CD14-positive monocyte (primary cell): ENCODE measurements around the gene RAB1B. TPM values are rescaled to one million over a fixed set of nuclear protein-coding genes. Genes with fewer than 3 reads are reported as not detected.

Experiments
- DNase-seq, 3 donors: peaks; one replicate each; pipeline ENCODE4 v3.0.0-alpha.2; 2011 to 2022
- H2AFZ ChIP-seq: 2 replicates; pipeline ENCODE4 v1.6.0; 2012; ENCODE audit warnings: mild to moderate bottlenecking, low read depth, low read length, inconsistent platforms; ENCODE audit not compliant: insufficient read depth, poor library complexity, severe bottlenecking
- H3K27ac ChIP-seq, 2 donors: 1 replicate in 1 of 2; 2 replicates in 1 of 2; pipeline ENCODE4 v1.5.1; 2012 to 2013; ENCODE audit warnings: low read length in 2 of 2, control low read depth in 1 of 2, inconsistent platforms in 1 of 2, low read depth in 1 of 2, mild to moderate bottlenecking in 1 of 2
- H3K27me3 ChIP-seq, 2 donors: one replicate each; pipeline versions ENCODE4 v1.6.0 to v1.6.1; 2011 to 2013; ENCODE audit warnings: low read length in 2 of 2; ENCODE audit not compliant: control insufficient read depth in 2 of 2, insufficient read depth in 2 of 2
- H3K36me3 ChIP-seq, 2 donors: replicated peaks in 1 of 2; 1 replicate in 1 of 2; 2 replicates in 1 of 2; pipeline versions ENCODE4 v1.5.1 to v1.6.1; 2012 to 2013; ENCODE audit warnings: low read length in 2 of 2, control low read depth in 1 of 2, inconsistent platforms in 1 of 2, mild to moderate bottlenecking in 1 of 2; ENCODE audit not compliant: insufficient read depth in 2 of 2, control insufficient read depth in 1 of 2
- H3K4me1 ChIP-seq, 2 donors: 1 replicate in 1 of 2; 2 replicates in 1 of 2; pipeline versions ENCODE4 v1.5.1 to v1.6.1; 2012 to 2013; ENCODE audit warnings: low read length in 2 of 2, control low read depth in 1 of 2, inconsistent platforms in 1 of 2, mild to moderate bottlenecking in 1 of 2, moderate library complexity in 1 of 2; ENCODE audit not compliant: insufficient read depth in 2 of 2, control insufficient read depth in 1 of 2
- H3K4me2 ChIP-seq: replicated peaks from 2 replicates; pipeline ENCODE3; 2012; ENCODE audit warnings: low read length, moderate library complexity, mild to moderate bottlenecking; ENCODE audit not compliant: poor library complexity, severe bottlenecking; ENCODE audit errors: extremely low read depth
- H3K4me3 ChIP-seq, 3 experiments: fragments of 200-600 bp in 1 of 3; sonication (generic) in 1 of 3; replicated peaks in 1 of 3; 1 replicate in 2 of 3; 2 replicates in 1 of 3; pipeline ENCODE4 v1.5.1; 2011 to 2013; ENCODE audit warnings: low read length in 3 of 3, mild to moderate bottlenecking in 3 of 3, control low read depth in 2 of 3, low read depth in 2 of 3, inconsistent platforms in 1 of 3, moderate library complexity in 1 of 3
- H3K79me2 ChIP-seq: 2 replicates; pipeline ENCODE4 v1.6.0; 2012; ENCODE audit warnings: mild to moderate bottlenecking, control low read depth, inconsistent platforms, low read length, moderate library complexity; ENCODE audit not compliant: insufficient read depth
- H3K9ac ChIP-seq: 2 replicates; pipeline ENCODE4 v1.6.0; 2017; ENCODE audit warnings: low read length, mild to moderate bottlenecking; ENCODE audit not compliant: insufficient read depth, poor library complexity, severe bottlenecking
- H3K9me3 ChIP-seq, 2 donors: replicated peaks in 1 of 2; 1 replicate in 1 of 2; 2 replicates in 1 of 2; pipeline versions ENCODE4 v1.5.1 to v1.6.1; 2012 to 2013; ENCODE audit warnings: low read length in 2 of 2, control low read depth in 1 of 2; ENCODE audit not compliant: control insufficient read depth in 1 of 2, insufficient read depth in 1 of 2
- H4K20me1 ChIP-seq: 2 replicates; pipeline ENCODE4 v1.6.0; 2012; ENCODE audit warnings: mild to moderate bottlenecking, low read length, control low read depth, moderate library complexity; ENCODE audit not compliant: insufficient read depth
- H3K27ac Mint-ChIP-seq, 7 donors: one replicate each; pipeline ENCODE4 v1.8.0; 2020; ENCODE audit warnings: mild to moderate bottlenecking in 7 of 7, mixed read lengths in 7 of 7, moderate library complexity in 6 of 7, inconsistent platforms in 2 of 7
- H3K27me3 Mint-ChIP-seq, 3 donors: one replicate each; pipeline ENCODE4 v1.8.0; 2021 to 2022; ENCODE audit warnings: low read depth in 3 of 3, mild to moderate bottlenecking in 3 of 3, mixed read lengths in 3 of 3, moderate library complexity in 3 of 3, inconsistent platforms in 1 of 3
- H3K36me3 Mint-ChIP-seq, 2 donors: one replicate each; pipeline ENCODE4 v1.8.0; 2020; ENCODE audit warnings: mixed read lengths in 2 of 2, inconsistent platforms in 1 of 2, mild to moderate bottlenecking in 1 of 2
- H3K4me1 Mint-ChIP-seq: one replicate; pipeline ENCODE4 v1.8.0; 2020; ENCODE audit warnings: mild to moderate bottlenecking, mixed read lengths
- H3K4me3 Mint-ChIP-seq, 2 donors: one replicate each; pipeline ENCODE4 v1.8.0; 2020; ENCODE audit warnings: mild to moderate bottlenecking in 2 of 2, mixed read lengths in 2 of 2, moderate library complexity in 1 of 2
- H3K9me3 Mint-ChIP-seq, 7 donors: one replicate each; pipeline ENCODE4 v1.8.0; 2020 to 2022; ENCODE audit warnings: mixed read lengths in 7 of 7, mild to moderate bottlenecking in 6 of 7, moderate library complexity in 6 of 7, inconsistent platforms in 2 of 7
- CTCF ChIP-seq: fragments of 200-600 bp; IDR thresholded peaks from one replicate; pipeline ENCODE4 v1.8.0; 2022; ENCODE audit warnings: antibody characterized with exemption, mild to moderate bottlenecking
- WGBS: methylation state at CpG from one replicate; pipeline ENCODE4 v1.1.5; 2013; ENCODE audit warnings: missing lambda C conversion rate; ENCODE audit not compliant: insufficient coverage; 5-methylcytosine and 5-hydroxymethylcytosine counted together
- intact Hi-C, 2 donors: fragments of 100-400 bp; cut with micrococcal nuclease; formaldehyde crosslinking; loops; one replicate each; pipeline versions ENCODE4 v1.15.0 to v1.15.1; 2023
- polyA plus RNA-seq, 3 donors: library from polyadenylated mRNA; depleted of rRNA in 1 of 3; unstranded in 2 of 3; stranded (reverse) in 1 of 3; fragments of 300-500 nt in 2 of 3; fragments of >200 nt in 1 of 3; fragmentation: Illumina TruSeq in 2 of 3; gene quantifications; 1 replicate in 2 of 3; 2 replicates in 1 of 3; pipeline ENCODE4 v1.2.3, GENCODE V29; 2012 to 2021

RAB1B gene
- polyA plus RNA-seq, 3 donors: 17.9 to 90.5 (median 18.8) TPM

- Mint-ChIP-seq H3K27me3 (peaks cover 20 to 24% (median 22%) of the 10 kb centered on the region in 3 donors), H3K4me3 (no peak overlapping the region), H3K27ac (peak overlapping the region in 1 of 7 donors; percentile 70), H3K4me1 (peaks cover 33% of the 10 kb centered on the region), H3K9me3 (peaks cover 0 to 7% (median 2%) of the 10 kb centered on the region in 7 donors), H3K36me3 (peaks cover 10 to 17% of the 10 kb centered on the region in 2 donors)
- Histone ChIP-seq H4K20me1 (peaks cover 40% of the 10 kb centered on the region), H3K4me1 (peaks cover 23 to 35% of the 10 kb centered on the region in 2 donors), H2AFZ (no peak overlapping the region), H3K27me3 (peaks cover 3 to 14% of the 10 kb centered on the region in 2 donors), H3K4me3 (no peak overlapping the region), H3K79me2 (no peaks in the 10 kb centered on the region), H3K4me2 (no peak overlapping the region), H3K36me3 (peaks cover 3 to 14% of the 10 kb centered on the region in 2 donors), H3K9ac (no peak overlapping the region), H3K9me3 (no peaks in the 10 kb centered on the region), H3K27ac (no peak overlapping the region)
- WGBS: 77% methylated on average over 4 of the region's 14 CpGs
- TF ChIP-seq CTCF: no peak
- intact Hi-C loops: loop anchor here (2.0 kb wide), 1 partner anchor 61 kb away; no protein-coding TSS in a partner anchor
- DNase-seq: no peak
These were observed 15.1 kb downstream of the RAB1B start for GRCh38 chr11:66283461-66284105.

GRCh38 chr11:66284526-66285078 is 16.2 kb downstream of the RAB1B start:
- H3K9me3 Mint-ChIP-seq: peaks cover 0 to 2% (median under 1%) of the 10 kb centered on the region in 7 donors
- peaks cover 6 to 15% of the 10 kb centered on the region in 2 donors for H3K36me3 Mint-ChIP-seq
- H3K27ac Mint-ChIP-seq: no peak overlapping the region
- H3K4me1 Mint-ChIP-seq: peaks cover 35% of the 10 kb centered on the region
- H2AFZ ChIP-seq: no peak overlapping the region
- H3K27me3 ChIP-seq: peaks cover 0 to 6% of the 10 kb centered on the region in 2 donors
- H3K4me3 ChIP-seq: no peak overlapping the region
- WGBS: 92% methylated on average over 13 of the region's 16 CpGs
- H3K9ac ChIP-seq: no peak overlapping the region
- peaks cover 3 to 14% of the 10 kb centered on the region in 2 donors for H3K36me3 ChIP-seq
- no peak overlapping the region for H3K4me3 Mint-ChIP-seq
- H3K79me2 ChIP-seq: no peaks in the 10 kb centered on the region
- DNase-seq: no peak
- intact Hi-C loops: no loop called here
- H3K4me1 ChIP-seq: peaks cover 28 to 40% of the 10 kb centered on the region in 2 donors
- no peak overlapping the region for H3K4me2 ChIP-seq
- H3K9me3 ChIP-seq: no peaks in the 10 kb centered on the region
- H4K20me1 ChIP-seq: peaks cover 30% of the 10 kb centered on the region
- no peak overlapping the region for H3K27ac ChIP-seq
- TF ChIP-seq CTCF: no peak
- H3K27me3 Mint-ChIP-seq: peaks cover 11 to 19% (median 12%) of the 10 kb centered on the region in 3 donors
